HEK293 (cell line): ENCODE results near the gene CCND1.

Source experiments
- CTCF ChIA-PET: fragments of 350-600 bp; formaldehyde crosslinking; extraction: SDS; loops from one replicate; lab custom pipeline; 2021; ENCODE audit warnings: antibody characterized with exemption; lab: Yijun Ruan, JAX
- POLR2A ChIA-PET: fragments of 300-600 bp; formaldehyde crosslinking; extraction: SDS; loops from one replicate; lab custom pipeline; 2020; ENCODE audit warnings: antibody characterized with exemption, inconsistent platforms; lab: Yijun Ruan, JAX
- H3K27ac ChIP-seq: fragments of 200-500 bp; sonication (Bioruptor generic); 2 replicates; pipeline ENCODE4 v1.5.1; 2014; ENCODE audit warnings: low read depth, low read length, control low read depth, inconsistent platforms; ENCODE audit errors: extremely low read depth
- H3K36me3 ChIP-seq, 2 experiments: fragments of 200-500 bp in 1 of 2; sonication (Bioruptor generic) in 1 of 2; 1 replicate in 1 of 2; 2 replicates in 1 of 2; pipeline ENCODE4 v1.5.1; 2014 to 2017; ENCODE audit warnings: inconsistent platforms in 2 of 2, low read length in 2 of 2; ENCODE audit not compliant: control insufficient read depth in 2 of 2, insufficient read depth in 1 of 2
- H3K4me1 ChIP-seq: fragments of 200-500 bp; sonication (Bioruptor generic); 2 replicates; pipeline ENCODE4 v1.5.1; 2014; ENCODE audit warnings: mild to moderate bottlenecking, low read length, inconsistent platforms; ENCODE audit not compliant: control insufficient read depth, insufficient read depth
- H3K4me3 ChIP-seq: 2 replicates; pipeline ENCODE4 v1.5.1; 2011; ENCODE audit warnings: low read depth, mild to moderate bottlenecking, control low read depth, low read length, moderate library complexity
- H3K9me3 ChIP-seq: fragments of 200-500 bp; sonication (Bioruptor generic); 2 replicates; pipeline ENCODE4 v1.5.1; 2014; ENCODE audit warnings: low read depth, low read length, inconsistent platforms; ENCODE audit not compliant: control insufficient read depth, insufficient read depth
- KLF10 ChIP-seq: fragments of 450-650 bp; IDR thresholded peaks from 2 replicates; pipeline ENCODE4 v1.5.1; 2018; ENCODE audit warnings: missing biosample characterization, mild to moderate bottlenecking, missing genetic modification characterization
- KLF16 ChIP-seq: fragments of 450-650 bp; formaldehyde crosslinking; IDR thresholded peaks from 2 replicates; pipeline ENCODE4 v1.5.1; 2017; ENCODE audit warnings: missing biosample characterization, missing genetic modification characterization
- PATZ1 ChIP-seq: fragments of 450-650 bp; formaldehyde crosslinking; IDR thresholded peaks from 2 replicates; pipeline ENCODE4 v1.5.1; 2016; ENCODE audit warnings: missing biosample characterization, missing genetic modification characterization
- REPIN1 ChIP-seq: fragments of 450-650 bp; formaldehyde crosslinking; IDR thresholded peaks from 2 replicates; pipeline ENCODE4 v1.5.1; 2017; ENCODE audit warnings: missing biosample characterization, missing genetic modification characterization, low read depth
- SALL2 ChIP-seq: fragments of 450-650 bp; formaldehyde crosslinking; IDR thresholded peaks from 2 replicates; pipeline ENCODE4 v1.5.0; 2017; ENCODE audit warnings: missing biosample characterization, mild to moderate bottlenecking, missing genetic modification characterization, borderline replicate concordance
- SP3 ChIP-seq: fragments of 450-650 bp; formaldehyde crosslinking; IDR thresholded peaks from 2 replicates; pipeline ENCODE4 v1.5.1; 2016; ENCODE audit warnings: missing biosample characterization, missing genetic modification characterization
- ZBTB10 ChIP-seq: fragments of 450-650 bp; formaldehyde crosslinking; IDR thresholded peaks from 2 replicates; pipeline ENCODE4 v1.5.1; 2016; ENCODE audit warnings: missing biosample characterization, missing genetic modification characterization
- ZBTB44 ChIP-seq: fragments of 450-650 bp; IDR thresholded peaks from 2 replicates; pipeline ENCODE4 v1.5.1; 2018; ENCODE audit warnings: missing biosample characterization, mild to moderate bottlenecking, missing genetic modification characterization
- ZNF175 ChIP-seq: fragments of 450-650 bp; formaldehyde crosslinking; IDR thresholded peaks from 2 replicates; pipeline ENCODE4 v1.5.1; 2016; ENCODE audit warnings: missing biosample characterization, missing genetic modification characterization
- ZNF416 ChIP-seq: fragments of 450-650 bp; formaldehyde crosslinking; IDR thresholded peaks from 2 replicates; pipeline ENCODE4 v1.5.1; 2016; ENCODE audit warnings: missing biosample characterization, missing genetic modification characterization
- ZNF449 ChIP-seq: fragments of 450-650 bp; formaldehyde crosslinking; IDR thresholded peaks from 2 replicates; pipeline ENCODE4 v1.5.1; 2017; ENCODE audit warnings: missing biosample characterization, mild to moderate bottlenecking, missing genetic modification characterization, moderate library complexity
- ZNF488 ChIP-seq: fragments of 450-650 bp; formaldehyde crosslinking; IDR thresholded peaks from 2 replicates; pipeline ENCODE4 v1.5.1; 2016; ENCODE audit warnings: missing biosample characterization, missing genetic modification characterization
- ZNF501 ChIP-seq: fragments of 450-650 bp; formaldehyde crosslinking; IDR thresholded peaks from 2 replicates; pipeline ENCODE4 v1.5.1; 2016; ENCODE audit warnings: missing biosample characterization, missing genetic modification characterization
- ZNF561 ChIP-seq: fragments of 450-650 bp; IDR thresholded peaks from 2 replicates; pipeline ENCODE4 v1.5.1; 2018; ENCODE audit warnings: missing biosample characterization, missing genetic modification characterization, borderline replicate concordance
- ZNF596 ChIP-seq: fragments of 450-650 bp; IDR thresholded peaks from 2 replicates; pipeline ENCODE4 v1.5.0; 2018; ENCODE audit warnings: missing biosample characterization, mild to moderate bottlenecking, missing genetic modification characterization, moderate library complexity
- ZNF792 ChIP-seq: fragments of 450-650 bp; formaldehyde crosslinking; IDR thresholded peaks from 2 replicates; pipeline ENCODE4 v1.5.1; 2016; ENCODE audit warnings: missing biosample characterization, missing genetic modification characterization
- ZNF830 ChIP-seq: fragments of 450-650 bp; IDR thresholded peaks from 2 replicates; pipeline ENCODE4 v1.5.0; 2018; ENCODE audit warnings: missing biosample characterization, missing genetic modification characterization, low read depth, mild to moderate bottlenecking, moderate library complexity
- ZSCAN30 ChIP-seq: fragments of 450-650 bp; IDR thresholded peaks from 2 replicates; pipeline ENCODE4 v1.5.1; 2018; ENCODE audit warnings: missing biosample characterization, mild to moderate bottlenecking, missing genetic modification characterization, moderate library complexity

Gene CCND1

GRCh38 chr11:69660001-69660500, 19.1 kb downstream of the CCND1 start:
- H3K27ac ChIP-seq = no peak overlapping the region
- no peak overlapping the region for H3K4me3 ChIP-seq
- ChIA-PET POLR2A (no interaction called here), CTCF (interaction anchor here (0.6 to 4.1 kb wide), 5 partner anchors 10 to 284 kb away, joined by 4 to 24 read pairs (median 4); no protein-coding TSS in a partner anchor)
- peaks cover 0 to 24% of the 10 kb centered on the region in 2 experiments; a peak in 1 of 3 replicates for H3K36me3 ChIP-seq
- TF ChIP-seq ZNF488 (tag by site-specific recombination) (no peak), ZBTB10 (no peak), KLF10 (tag by site-specific recombination) (no peak), ZNF416 (tag by site-specific recombination) (no peak), ZSCAN30 (tag by site-specific recombination) (no peak), ZNF561 (tag by site-specific recombination) (no peak), ZNF830 (no peak), ZNF501 (tag by site-specific recombination) (no peak), REPIN1 (tag by site-specific recombination) (no peak), SP3 (tag by site-specific recombination) (no peak), PATZ1 (tag by site-specific recombination) (no peak), ZNF175 (tag by site-specific recombination) (no peak), ZNF596 (tag by site-specific recombination) (no peak), KLF16 (no peak), ZNF449 (tag by site-specific recombination) (no peak), ZNF792 (no peak), ZBTB44 (tag by site-specific recombination) (no peak), SALL2 (tag by site-specific recombination) (no peak)
- no peaks in the 10 kb centered on the region for H3K9me3 ChIP-seq
- H3K4me1 ChIP-seq = no peaks in the 10 kb centered on the region
